ENCODE results near the gene ETV5. TPM values are rescaled to one million over a fixed set of nuclear protein-coding genes. Genes with fewer than 3 reads are reported as not detected.

Gene ETV5
- polyA plus RNA-seq, 3 donors = 0.07 to 1.2 (median 0.88) TPM

GRCh38 chr3:186075931-186076567, 32.8 kb downstream of the ETV5 start:
- H3K4me1 Mint-ChIP-seq = no peaks in the 10 kb centered on the region
- Histone ChIP-seq H3K9me3 (replicated peaks in 1 of 2; ENCODE audit: control insufficient read depth in 1 of 2, insufficient read depth in 1 of 2, low read length in 2 of 2) (peaks cover 0 to 3% of the 10 kb centered on the region in 2 donors), H3K27ac (ENCODE audit: low read depth in 1 of 2, low read length in 2 of 2) (no peak overlapping the region), H2AFZ (ENCODE audit: insufficient read depth, low read depth, low read length, poor library complexity, severe bottlenecking) (no peak overlapping the region), H3K79me2 (ENCODE audit: insufficient read depth, low read length) (no peaks in the 10 kb centered on the region), H3K27me3 (ENCODE audit: control insufficient read depth in 2 of 2, insufficient read depth in 2 of 2, low read length in 2 of 2) (no peaks in the 10 kb centered on the region), H4K20me1 (ENCODE audit: insufficient read depth, low read length) (no peaks in the 10 kb centered on the region), H3K4me2 (replicated peaks; ENCODE audit: extremely low read depth, low read length, poor library complexity, severe bottlenecking) (no peak overlapping the region), H3K9ac (ENCODE audit: insufficient read depth, low read length, poor library complexity, severe bottlenecking) (no peak overlapping the region), H3K4me3 (replicated peaks in 1 of 3; ENCODE audit: low read depth in 2 of 3, low read length in 3 of 3) (no peak overlapping the region), H3K4me1 (ENCODE audit: control insufficient read depth in 1 of 2, insufficient read depth in 2 of 2, low read length in 2 of 2) (no peaks in the 10 kb centered on the region), H3K36me3 (replicated peaks in 1 of 2; ENCODE audit: control insufficient read depth in 1 of 2, insufficient read depth in 2 of 2, low read length in 2 of 2) (no peaks in the 10 kb centered on the region)
- no peak overlapping the region for H3K4me3 Mint-ChIP-seq
- peaks cover 0 to 3% (median 2%) of the 10 kb centered on the region in 3 donors for H3K27me3 Mint-ChIP-seq (ENCODE audit: low read depth in 3 of 3)
- DNase-seq = no peak
- peaks cover 0 to 5% (median 0%) of the 10 kb centered on the region in 7 donors for H3K9me3 Mint-ChIP-seq
- WGBS (ENCODE audit: insufficient coverage) = no CpG with 5 or more reads among the region's 4 CpGs
- no peak for TF ChIP-seq CTCF (IDR thresholded peaks at IDR 0.05)
- intact Hi-C loops (cut with micrococcal nuclease) = no loop called here
- no peaks in the 10 kb centered on the region for H3K36me3 Mint-ChIP-seq
- H3K27ac Mint-ChIP-seq = no peak overlapping the region

DNA sequence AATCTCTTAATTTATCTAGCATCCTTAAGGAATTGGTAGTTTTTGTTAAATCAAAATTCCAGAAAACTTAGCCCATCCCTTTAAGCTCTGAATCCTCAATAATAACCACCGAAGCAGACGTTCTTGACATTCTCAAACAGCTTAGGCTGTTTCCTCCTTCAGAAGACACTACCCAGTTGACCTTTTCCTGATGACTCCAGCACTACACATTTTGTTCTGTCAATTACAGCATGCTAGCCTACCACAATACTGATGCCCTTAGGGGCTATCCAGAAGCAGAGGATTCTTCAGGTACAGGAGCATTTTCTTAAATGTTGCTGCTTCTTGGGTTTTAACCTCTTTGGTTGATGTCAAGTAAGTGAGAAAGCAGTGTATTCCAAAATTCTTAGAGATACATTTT, 33.4 kb downstream of the ETV5 start:
- H3K27me3 Mint-ChIP-seq (ENCODE audit: low read depth in 3 of 3) = peaks cover 0 to 2% (median 2%) of the 10 kb centered on the region in 3 donors
- H4K20me1 ChIP-seq (ENCODE audit: insufficient read depth, low read length) = no peaks in the 10 kb centered on the region
- no peak overlapping the region for H3K27ac ChIP-seq (ENCODE audit: low read depth in 1 of 2, low read length in 2 of 2)
- H3K4me2 ChIP-seq (replicated peaks; ENCODE audit: extremely low read depth, low read length, poor library complexity, severe bottlenecking) = no peak overlapping the region
- intact Hi-C loops (cut with micrococcal nuclease) = no loop called here
- H3K79me2 ChIP-seq (ENCODE audit: insufficient read depth, low read length) = no peaks in the 10 kb centered on the region
- H3K9me3 Mint-ChIP-seq = peaks cover 0 to 5% (median 0%) of the 10 kb centered on the region in 7 donors
- H3K27me3 ChIP-seq (ENCODE audit: control insufficient read depth in 2 of 2, insufficient read depth in 2 of 2, low read length in 2 of 2) = no peaks in the 10 kb centered on the region
- DNase-seq = no peak
- H2AFZ ChIP-seq (ENCODE audit: insufficient read depth, low read depth, low read length, poor library complexity, severe bottlenecking) = no peak overlapping the region
- H3K4me3 Mint-ChIP-seq = no peak overlapping the region
- 100% methylated on average over 2 of the region's 2 CpGs for WGBS (ENCODE audit: insufficient coverage)
- no peaks in the 10 kb centered on the region for H3K4me1 ChIP-seq (ENCODE audit: control insufficient read depth in 1 of 2, insufficient read depth in 2 of 2, low read length in 2 of 2)
- no peak overlapping the region for H3K4me3 ChIP-seq (replicated peaks in 1 of 3; ENCODE audit: low read depth in 2 of 3, low read length in 3 of 3)
- no peaks in the 10 kb centered on the region for H3K36me3 ChIP-seq (replicated peaks in 1 of 2; ENCODE audit: control insufficient read depth in 1 of 2, insufficient read depth in 2 of 2, low read length in 2 of 2)
- H3K9ac ChIP-seq (ENCODE audit: insufficient read depth, low read length, poor library complexity, severe bottlenecking) = no peak overlapping the region
- no peak overlapping the region for H3K27ac Mint-ChIP-seq
- H3K36me3 Mint-ChIP-seq = no peaks in the 10 kb centered on the region
- TF ChIP-seq CTCF (IDR thresholded peaks at IDR 0.05) = no peak
- H3K9me3 ChIP-seq (replicated peaks in 1 of 2; ENCODE audit: control insufficient read depth in 1 of 2, insufficient read depth in 1 of 2, low read length in 2 of 2) = peaks cover 0 to 3% of the 10 kb centered on the region in 2 donors
- H3K4me1 Mint-ChIP-seq = no peaks in the 10 kb centered on the region

All from CD14-positive monocyte (primary cell).